Ishikawa (cell line): Measurements from ENCODE around the gene SLIT2.

Experiments
- CEBPB ChIP-seq: IDR thresholded peaks from 2 replicates; pipeline ENCODE4 v1.6.1; 2012
- EP300 ChIP-seq: IDR thresholded peaks from 2 replicates; pipeline ENCODE4 v1.6.1; 2012; ENCODE audit warnings: borderline replicate concordance
- RAD21 ChIP-seq: IDR thresholded peaks from 2 replicates; pipeline ENCODE4 v1.6.1; 2012; ENCODE audit warnings: low read depth
- TAF1 ChIP-seq: IDR thresholded peaks from 2 replicates; pipeline ENCODE4 v1.6.1; 2012; ENCODE audit warnings: low read depth, mild to moderate bottlenecking
- YY1 ChIP-seq: IDR thresholded peaks from 2 replicates; pipeline ENCODE4 v1.6.1; 2012; ENCODE audit warnings: low read depth
- TF ChIP-seq, protein P1 (sequence below): IDR thresholded peaks from 2 replicates; pipeline ENCODE4 v1.6.1; 2012
- TF ChIP-seq, protein P2 (sequence below): IDR thresholded peaks from 2 replicates; pipeline ENCODE4 v1.6.1; 2012

DNA sequence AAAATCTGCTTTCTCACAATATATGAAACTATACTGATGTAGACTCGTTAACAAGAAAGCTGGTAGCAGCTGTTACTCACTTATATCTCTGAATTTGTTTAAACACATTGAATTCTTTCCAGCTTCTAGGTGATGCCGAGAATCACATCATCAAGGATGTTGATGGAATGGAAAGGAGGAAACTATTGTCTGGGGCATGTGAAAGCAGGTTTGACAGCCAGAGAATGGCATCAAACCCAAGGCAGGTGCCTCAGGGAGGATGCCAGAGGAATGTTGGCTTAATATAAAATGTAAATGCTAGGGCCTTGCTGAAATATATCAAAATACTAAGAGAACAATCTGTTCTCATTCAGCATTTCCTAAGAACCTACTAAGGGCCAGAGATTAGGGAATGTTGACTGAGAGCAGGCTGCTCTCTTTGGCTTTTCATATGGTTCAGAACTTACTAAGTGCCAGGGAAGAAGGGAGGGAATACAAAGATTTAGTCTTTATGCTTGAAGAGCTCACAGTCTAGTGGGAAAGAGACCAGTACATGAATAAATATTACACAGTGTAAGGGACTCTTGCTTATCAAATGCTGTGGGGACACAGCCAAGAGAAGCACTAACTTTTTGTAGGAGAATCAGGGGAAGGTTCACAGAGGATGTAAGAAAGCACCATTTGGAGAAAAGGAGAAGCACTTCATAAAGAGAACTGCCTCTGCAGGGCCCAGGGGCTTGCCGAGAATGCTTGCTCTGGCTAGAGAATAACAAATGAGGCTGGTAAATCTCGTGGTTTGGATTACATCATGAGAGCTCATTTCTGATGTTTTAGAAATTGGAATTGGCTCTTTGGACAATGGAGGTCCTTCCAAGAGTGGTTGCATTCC is 14.7 kb downstream of the SLIT2 start:
- TF ChIP-seq EP300 (no peak), YY1 (no peak), RAD21 (no peak), CEBPB (no peak), TAF1 (no peak)
- TF ChIP-seq, protein P1, sequence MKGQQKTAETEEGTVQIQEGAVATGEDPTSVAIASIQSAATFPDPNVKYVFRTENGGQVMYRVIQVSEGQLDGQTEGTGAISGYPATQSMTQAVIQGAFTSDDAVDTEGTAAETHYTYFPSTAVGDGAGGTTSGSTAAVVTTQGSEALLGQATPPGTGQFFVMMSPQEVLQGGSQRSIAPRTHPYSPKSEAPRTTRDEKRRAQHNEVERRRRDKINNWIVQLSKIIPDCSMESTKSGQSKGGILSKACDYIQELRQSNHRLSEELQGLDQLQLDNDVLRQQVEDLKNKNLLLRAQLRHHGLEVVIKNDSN: no peak
- TF ChIP-seq, protein P2, sequence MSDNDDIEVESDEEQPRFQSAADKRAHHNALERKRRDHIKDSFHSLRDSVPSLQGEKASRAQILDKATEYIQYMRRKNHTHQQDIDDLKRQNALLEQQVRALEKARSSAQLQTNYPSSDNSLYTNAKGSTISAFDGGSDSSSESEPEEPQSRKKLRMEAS: no peak
